Measurements from ENCODE around the gene PACSIN3. TPM values are rescaled to one million over a fixed set of nuclear protein-coding genes. Genes with fewer than 3 reads are reported as not detected.

The PACSIN3 gene
- total RNA-seq, 1 experiment from 2014 or later, result 63.1 TPM

DNA sequence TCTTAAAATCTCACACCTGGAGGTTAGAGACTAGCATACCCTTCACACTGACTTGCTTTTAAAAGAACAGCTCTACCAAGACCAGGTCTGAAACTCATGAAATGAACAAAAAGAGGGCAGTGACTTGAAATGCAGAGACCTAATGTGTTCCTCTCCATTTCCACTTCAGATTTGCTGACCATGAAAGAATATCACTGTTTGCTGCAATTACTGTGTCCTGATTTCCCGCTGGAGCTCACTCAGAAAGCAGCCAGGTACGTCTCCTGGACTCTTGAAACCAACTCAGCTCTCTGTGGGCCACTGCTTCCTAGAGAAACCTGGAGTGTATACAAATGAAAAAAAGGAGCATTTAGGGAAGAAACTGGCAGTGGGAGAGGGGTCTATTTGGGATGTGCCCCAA is 48.8 kb downstream of the PACSIN3 start:
- H3K9ac ChIP-seq (ENCODE audit: low read length), result no peak overlapping the region
- H2AFZ ChIP-seq (ENCODE audit: low read depth, low read length, poor library complexity, severe bottlenecking), result no peak overlapping the region
- H3K36me3 ChIP-seq (ENCODE audit: control insufficient read depth in 1 of 2, insufficient read depth in 2 of 2, low read length in 2 of 2), result no peaks in the 10 kb centered on the region
- RAD21 ChIA-PET (ENCODE audit: low non-redundant PET in 1 of 2, low total read pairs in 2 of 2, uncharacterized antibody in 2 of 2, unreplicated experiment in 2 of 2), result no interaction called here
- CTCF ChIA-PET, result no interaction called here
- H3K4me2 ChIP-seq (ENCODE audit: low read length), result no peak overlapping the region
- H3K9me3 ChIP-seq (ENCODE audit: control insufficient read depth in 1 of 2, insufficient read depth in 1 of 2, low read depth in 1 of 2, low read length in 2 of 2), result no peaks in the 10 kb centered on the region
- H3K79me2 ChIP-seq (ENCODE audit: insufficient read depth, low read length), result no peaks in the 10 kb centered on the region
- DNase-seq (ENCODE audit: low read depth, low spot score) (no peak), ATAC-seq (no peak)
- no peaks in the 10 kb centered on the region for H4K20me1 ChIP-seq (ENCODE audit: insufficient read depth)
- intact Hi-C loops (cut with micrococcal nuclease), result no loop called here
- H3K27ac ChIP-seq (ENCODE audit: low read depth, low read length), result no peak overlapping the region
- POLR2A ChIA-PET, result no interaction called here
- no peak overlapping the region for H3K4me3 ChIP-seq (replicated peaks in 1 of 2; ENCODE audit: low read depth in 1 of 2, low read length in 2 of 2)
- TF ChIP-seq FOSL1 (IDR thresholded peaks at IDR 0.05; ENCODE audit: low read depth), result no peak
- no peak for TF ChIP-seq TCF7L2 (IDR thresholded peaks at IDR 0.05; ENCODE audit: borderline replicate concordance, extremely low read depth, insufficient read depth, insufficient read length)
- TF ChIP-seq EZH2phosphoT487 (IDR thresholded peaks at IDR 0.05; ENCODE audit: borderline replicate concordance), result no peak
- TF ChIP-seq, protein P1, sequence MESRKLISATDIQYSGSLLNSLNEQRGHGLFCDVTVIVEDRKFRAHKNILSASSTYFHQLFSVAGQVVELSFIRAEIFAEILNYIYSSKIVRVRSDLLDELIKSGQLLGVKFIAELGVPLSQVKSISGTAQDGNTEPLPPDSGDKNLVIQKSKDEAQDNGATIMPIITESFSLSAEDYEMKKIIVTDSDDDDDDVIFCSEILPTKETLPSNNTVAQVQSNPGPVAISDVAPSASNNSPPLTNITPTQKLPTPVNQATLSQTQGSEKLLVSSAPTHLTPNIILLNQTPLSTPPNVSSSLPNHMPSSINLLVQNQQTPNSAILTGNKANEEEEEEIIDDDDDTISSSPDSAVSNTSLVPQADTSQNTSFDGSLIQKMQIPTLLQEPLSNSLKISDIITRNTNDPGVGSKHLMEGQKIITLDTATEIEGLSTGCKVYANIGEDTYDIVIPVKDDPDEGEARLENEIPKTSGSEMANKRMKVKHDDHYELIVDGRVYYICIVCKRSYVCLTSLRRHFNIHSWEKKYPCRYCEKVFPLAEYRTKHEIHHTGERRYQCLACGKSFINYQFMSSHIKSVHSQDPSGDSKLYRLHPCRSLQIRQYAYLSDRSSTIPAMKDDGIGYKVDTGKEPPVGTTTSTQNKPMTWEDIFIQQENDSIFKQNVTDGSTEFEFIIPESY (IDR thresholded peaks at IDR 0.05; ENCODE audit: extremely low read depth, insufficient replicate concordance, low read length), result no peak
- TF ChIP-seq SIN3A (IDR thresholded peaks at IDR 0.05; ENCODE audit: low read depth), result no peak
- TF ChIP-seq, protein P2, sequence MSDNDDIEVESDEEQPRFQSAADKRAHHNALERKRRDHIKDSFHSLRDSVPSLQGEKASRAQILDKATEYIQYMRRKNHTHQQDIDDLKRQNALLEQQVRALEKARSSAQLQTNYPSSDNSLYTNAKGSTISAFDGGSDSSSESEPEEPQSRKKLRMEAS (IDR thresholded peaks at IDR 0.05), result no peak
- TF ChIP-seq, protein P3, sequence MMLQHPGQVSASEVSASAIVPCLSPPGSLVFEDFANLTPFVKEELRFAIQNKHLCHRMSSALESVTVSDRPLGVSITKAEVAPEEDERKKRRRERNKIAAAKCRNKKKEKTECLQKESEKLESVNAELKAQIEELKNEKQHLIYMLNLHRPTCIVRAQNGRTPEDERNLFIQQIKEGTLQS (IDR thresholded peaks at IDR 0.05), result no peak
- no peak for TF ChIP-seq CBX3 (IDR thresholded peaks at IDR 0.05; ENCODE audit: low read depth)
- TF ChIP-seq, protein P4, sequence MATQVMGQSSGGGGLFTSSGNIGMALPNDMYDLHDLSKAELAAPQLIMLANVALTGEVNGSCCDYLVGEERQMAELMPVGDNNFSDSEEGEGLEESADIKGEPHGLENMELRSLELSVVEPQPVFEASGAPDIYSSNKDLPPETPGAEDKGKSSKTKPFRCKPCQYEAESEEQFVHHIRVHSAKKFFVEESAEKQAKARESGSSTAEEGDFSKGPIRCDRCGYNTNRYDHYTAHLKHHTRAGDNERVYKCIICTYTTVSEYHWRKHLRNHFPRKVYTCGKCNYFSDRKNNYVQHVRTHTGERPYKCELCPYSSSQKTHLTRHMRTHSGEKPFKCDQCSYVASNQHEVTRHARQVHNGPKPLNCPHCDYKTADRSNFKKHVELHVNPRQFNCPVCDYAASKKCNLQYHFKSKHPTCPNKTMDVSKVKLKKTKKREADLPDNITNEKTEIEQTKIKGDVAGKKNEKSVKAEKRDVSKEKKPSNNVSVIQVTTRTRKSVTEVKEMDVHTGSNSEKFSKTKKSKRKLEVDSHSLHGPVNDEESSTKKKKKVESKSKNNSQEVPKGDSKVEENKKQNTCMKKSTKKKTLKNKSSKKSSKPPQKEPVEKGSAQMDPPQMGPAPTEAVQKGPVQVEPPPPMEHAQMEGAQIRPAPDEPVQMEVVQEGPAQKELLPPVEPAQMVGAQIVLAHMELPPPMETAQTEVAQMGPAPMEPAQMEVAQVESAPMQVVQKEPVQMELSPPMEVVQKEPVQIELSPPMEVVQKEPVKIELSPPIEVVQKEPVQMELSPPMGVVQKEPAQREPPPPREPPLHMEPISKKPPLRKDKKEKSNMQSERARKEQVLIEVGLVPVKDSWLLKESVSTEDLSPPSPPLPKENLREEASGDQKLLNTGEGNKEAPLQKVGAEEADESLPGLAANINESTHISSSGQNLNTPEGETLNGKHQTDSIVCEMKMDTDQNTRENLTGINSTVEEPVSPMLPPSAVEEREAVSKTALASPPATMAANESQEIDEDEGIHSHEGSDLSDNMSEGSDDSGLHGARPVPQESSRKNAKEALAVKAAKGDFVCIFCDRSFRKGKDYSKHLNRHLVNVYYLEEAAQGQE (IDR thresholded peaks at IDR 0.05; ENCODE audit: low read depth), result no peak
- TF ChIP-seq EGR1 (IDR thresholded peaks at IDR 0.05; ENCODE audit: low read depth), result no peak
- TF ChIP-seq ELF1 (IDR thresholded peaks at IDR 0.05; ENCODE audit: borderline replicate concordance, low read depth), result no peak
- TF ChIP-seq POLR2AphosphoS5 (IDR thresholded peaks at IDR 0.05; ENCODE audit: low read depth, low read length), result no peak
- TF ChIP-seq, protein P5, sequence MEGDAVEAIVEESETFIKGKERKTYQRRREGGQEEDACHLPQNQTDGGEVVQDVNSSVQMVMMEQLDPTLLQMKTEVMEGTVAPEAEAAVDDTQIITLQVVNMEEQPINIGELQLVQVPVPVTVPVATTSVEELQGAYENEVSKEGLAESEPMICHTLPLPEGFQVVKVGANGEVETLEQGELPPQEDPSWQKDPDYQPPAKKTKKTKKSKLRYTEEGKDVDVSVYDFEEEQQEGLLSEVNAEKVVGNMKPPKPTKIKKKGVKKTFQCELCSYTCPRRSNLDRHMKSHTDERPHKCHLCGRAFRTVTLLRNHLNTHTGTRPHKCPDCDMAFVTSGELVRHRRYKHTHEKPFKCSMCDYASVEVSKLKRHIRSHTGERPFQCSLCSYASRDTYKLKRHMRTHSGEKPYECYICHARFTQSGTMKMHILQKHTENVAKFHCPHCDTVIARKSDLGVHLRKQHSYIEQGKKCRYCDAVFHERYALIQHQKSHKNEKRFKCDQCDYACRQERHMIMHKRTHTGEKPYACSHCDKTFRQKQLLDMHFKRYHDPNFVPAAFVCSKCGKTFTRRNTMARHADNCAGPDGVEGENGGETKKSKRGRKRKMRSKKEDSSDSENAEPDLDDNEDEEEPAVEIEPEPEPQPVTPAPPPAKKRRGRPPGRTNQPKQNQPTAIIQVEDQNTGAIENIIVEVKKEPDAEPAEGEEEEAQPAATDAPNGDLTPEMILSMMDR (IDR thresholded peaks at IDR 0.05 in 2 of 3, conservative IDR thresholded peaks at IDR 0.05 in 1 of 3; ENCODE audit: borderline replicate concordance in 1 of 3, insufficient read depth in 1 of 3, low read depth in 2 of 3, low read length in 2 of 3), result no peak
- TF ChIP-seq ZNF274 (IDR thresholded peaks at IDR 0.05; ENCODE audit: low read depth, low read length), result no peak
- TF ChIP-seq ZFX (IDR thresholded peaks at IDR 0.05), result no peak
- no peak for TF ChIP-seq JUND (IDR thresholded peaks at IDR 0.05)
- no peak for TF ChIP-seq EZH2 (IDR thresholded peaks at IDR 0.05)
- TF ChIP-seq SP1 (IDR thresholded peaks at IDR 0.05; ENCODE audit: low read depth), result no peak
- TF ChIP-seq POLR2A (IDR thresholded peaks at IDR 0.05; ENCODE audit: borderline replicate concordance, extremely low read depth, insufficient read depth, insufficient read length), result no peak
- H3K4me1 ChIP-seq (ENCODE audit: control insufficient read depth in 1 of 2, insufficient read depth in 2 of 2, low read length in 2 of 2), result no peaks in the 10 kb centered on the region
- BruUV-seq (replicated peaks), result no TSS peak
- no peaks in the 10 kb centered on the region for H3K9me2 ChIP-seq (ENCODE audit: insufficient read depth)
- H3K27me3 ChIP-seq (ENCODE audit: insufficient read depth, low read length), result no peaks in the 10 kb centered on the region

Data from HCT116 (cell line).